Activated CD4-positive, alpha-beta T cell treated with anti-CD3 and anti-CD28 coated beads, Interleukin-2, amount 10 ng/mL, durations not matched to agents 24 days and 14 days (primary cell): Measurements from ENCODE around the gene CDC14C. TPM values are rescaled to one million over a fixed set of nuclear protein-coding genes. Genes with fewer than 3 reads are reported as not detected.
"Not testable (repeated sequence)": the region's sequence is repeated elsewhere in the genome, so short reads cannot be mapped to it uniquely, and the experiment has no call there.

ENCODE experiments used
- DNase-seq: peaks from one replicate; pipeline ENCODE4 v3.0.0; 2022
- H3K27ac Mint-ChIP-seq: one replicate; pipeline ENCODE4 v1.8.0; 2022; ENCODE audit warnings: mild to moderate bottlenecking, mixed read lengths
- H3K27me3 Mint-ChIP-seq: one replicate; pipeline ENCODE4 v1.8.0; 2022; ENCODE audit warnings: mixed read lengths
- H3K36me3 Mint-ChIP-seq: one replicate; pipeline ENCODE4 v1.8.0; 2022; ENCODE audit warnings: low read depth, mild to moderate bottlenecking, mixed read lengths
- H3K4me1 Mint-ChIP-seq: one replicate; pipeline ENCODE4 v1.8.0; 2021; ENCODE audit warnings: mixed read lengths
- H3K4me3 Mint-ChIP-seq: one replicate; pipeline ENCODE4 v1.8.0; 2022; ENCODE audit warnings: mild to moderate bottlenecking, moderate library complexity, mixed read lengths
- H3K9me3 Mint-ChIP-seq: one replicate; pipeline ENCODE4 v1.8.0; 2021; ENCODE audit warnings: mixed read lengths
- intact Hi-C: fragments of 100-400 bp; cut with micrococcal nuclease; formaldehyde crosslinking; loops from one replicate; pipeline ENCODE4 v1.15.1; 2023
- total RNA-seq: library from RNA; stranded (reverse); gene quantifications from 2 replicates; pipeline ENCODE4 v1.2.3, GENCODE V29; 2022

The CDC14C gene
- not detected in 2 replicates for total RNA-seq

DNA sequence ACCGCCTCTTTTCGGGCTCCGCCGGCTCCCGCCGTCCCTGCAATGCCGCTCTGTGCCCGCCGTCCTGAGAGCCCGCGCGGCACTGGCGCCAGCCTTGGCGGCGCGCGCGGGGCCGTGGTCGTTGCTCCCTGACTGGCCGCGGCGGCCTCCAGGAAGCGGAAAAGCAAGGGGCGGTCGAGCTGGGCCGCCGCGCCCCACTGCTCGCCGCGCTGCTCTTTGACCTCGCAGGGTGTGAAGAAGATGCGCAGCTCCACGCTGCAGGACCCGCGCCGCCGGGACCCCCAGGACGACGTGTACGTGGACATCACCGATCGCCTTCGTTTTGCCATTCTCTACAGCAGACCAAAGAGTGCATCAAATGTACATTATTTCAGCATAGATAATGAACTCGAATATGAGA lies at the start of gene CDC14C:
TSS of gene CDC14C (plus strand) at position 115 of the 400 bp plus-strand sequence. CDS start at position 241, 126 bp downstream.
- Mint-ChIP-seq H3K27ac (no peak within 1 kb of the TSS), H3K4me1 (no peaks in the 10 kb centered on the region), H3K9me3 (no peaks in the 10 kb centered on the region), H3K36me3 (no peaks in the 10 kb centered on the region), H3K27me3 (no peaks in the 10 kb centered on the region), H3K4me3 (no peak within 1 kb of the TSS)
- no peak for DNase-seq
- intact Hi-C loops = no loop called here

DNA sequence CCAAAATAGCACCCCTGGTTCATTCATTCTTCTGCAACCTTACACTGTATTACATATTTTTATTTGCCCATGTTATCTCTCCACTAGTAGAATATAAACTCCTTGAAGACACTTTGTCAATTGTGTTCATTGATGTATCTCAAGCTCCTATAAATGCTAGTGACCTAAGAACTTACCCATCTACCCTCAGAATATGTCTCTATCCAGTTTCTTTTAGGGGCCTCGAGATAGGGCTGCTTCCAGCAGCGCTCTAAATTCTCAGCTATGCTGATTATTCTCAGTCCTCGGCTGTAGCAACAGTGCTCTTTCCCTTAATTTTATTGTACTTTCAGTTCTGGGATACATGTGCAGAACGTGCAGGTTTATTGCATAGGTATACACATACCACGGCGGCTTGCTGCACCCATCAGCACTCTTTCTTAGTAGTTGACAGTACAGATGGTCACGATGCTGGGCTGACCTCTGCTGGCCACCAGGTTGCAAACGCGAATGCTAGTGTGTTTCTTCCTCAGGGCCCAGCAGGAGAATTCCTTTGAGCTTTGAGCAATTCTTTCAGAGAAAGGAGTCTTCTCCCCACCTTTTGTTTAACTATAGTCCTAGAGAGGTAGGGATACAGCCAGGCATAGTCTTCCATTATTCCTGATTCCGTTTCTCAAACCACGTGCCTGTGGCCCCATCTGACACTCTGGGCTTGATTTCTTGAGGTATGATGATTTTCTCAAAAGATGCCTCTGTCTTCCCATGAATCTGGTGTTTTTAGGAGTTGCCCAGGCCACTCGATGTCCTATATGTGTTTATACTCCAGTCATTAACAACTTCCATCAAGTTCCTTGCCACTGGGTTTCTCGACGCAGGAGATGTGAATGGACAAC lies 49.1 kb upstream of the CDC14C start:
- intact Hi-C loops = loop anchor here (10.0 kb wide), 1 partner anchor 580 kb away; no protein-coding TSS in a partner anchor
- no peak for DNase-seq
- Mint-ChIP-seq H3K27ac (no peak overlapping the region), H3K4me1 (no peaks in the 10 kb centered on the region), H3K9me3 (no peaks in the 10 kb centered on the region), H3K27me3 (no peaks in the 10 kb centered on the region), H3K36me3 (no peaks in the 10 kb centered on the region), H3K4me3 (no peak overlapping the region)

DNA sequence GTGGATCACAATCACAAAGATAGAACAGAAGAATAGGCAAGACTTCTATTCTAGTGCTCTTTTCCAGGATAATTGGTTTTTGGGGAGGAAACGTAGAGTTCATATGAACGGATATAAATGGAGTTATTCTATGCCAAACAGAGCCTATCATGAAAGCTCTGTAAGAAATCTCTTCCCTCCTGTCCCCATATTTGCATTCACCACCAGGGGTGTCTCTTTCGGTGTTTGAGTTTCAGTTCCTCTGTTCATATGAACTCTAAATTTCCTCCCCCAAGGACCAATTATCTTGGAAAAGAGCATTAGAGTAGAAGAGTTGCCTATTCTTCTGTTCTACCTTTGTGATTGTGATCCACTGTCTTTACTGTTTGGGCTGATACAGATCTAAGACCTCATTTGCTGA lies 48.3 kb upstream of the CDC14C start:
- Mint-ChIP-seq H3K9me3 (no peaks in the 10 kb centered on the region), H3K4me3 (no peak overlapping the region), H3K4me1 (no peaks in the 10 kb centered on the region), H3K36me3 (no peaks in the 10 kb centered on the region), H3K27ac (no peak overlapping the region), H3K27me3 (no peaks in the 10 kb centered on the region)
- no peak for DNase-seq
- intact Hi-C loops = loop anchor here (10.0 kb wide), 1 partner anchor 581 kb away; no protein-coding TSS in a partner anchor

DNA sequence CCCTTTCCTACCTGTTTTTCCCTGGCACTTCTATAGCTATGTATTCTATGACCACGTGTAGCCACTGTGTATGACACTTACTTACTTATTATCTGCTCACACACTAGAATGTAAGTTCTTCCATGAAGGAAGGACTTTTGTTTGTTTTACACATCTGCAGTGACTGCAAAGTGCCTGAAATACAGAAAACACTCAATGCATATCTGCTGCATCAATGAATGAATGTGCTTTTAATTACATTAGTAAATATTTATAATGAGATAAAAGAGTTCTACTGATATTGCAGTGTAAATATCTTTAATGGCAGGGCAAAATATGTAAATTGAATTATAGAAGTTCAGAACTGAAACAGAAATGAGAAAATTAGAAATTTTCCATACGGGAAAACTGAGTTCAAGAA lies 43.5 kb upstream of the CDC14C start:
- H3K9me3 Mint-ChIP-seq = no peaks in the 10 kb centered on the region
- DNase-seq = no peak
- no peak overlapping the region for H3K4me3 Mint-ChIP-seq
- no peaks in the 10 kb centered on the region for H3K27me3 Mint-ChIP-seq
- intact Hi-C loops = no loop called here
- no peaks in the 10 kb centered on the region for H3K36me3 Mint-ChIP-seq
- H3K27ac Mint-ChIP-seq = no peak overlapping the region
- no peaks in the 10 kb centered on the region for H3K4me1 Mint-ChIP-seq

DNA sequence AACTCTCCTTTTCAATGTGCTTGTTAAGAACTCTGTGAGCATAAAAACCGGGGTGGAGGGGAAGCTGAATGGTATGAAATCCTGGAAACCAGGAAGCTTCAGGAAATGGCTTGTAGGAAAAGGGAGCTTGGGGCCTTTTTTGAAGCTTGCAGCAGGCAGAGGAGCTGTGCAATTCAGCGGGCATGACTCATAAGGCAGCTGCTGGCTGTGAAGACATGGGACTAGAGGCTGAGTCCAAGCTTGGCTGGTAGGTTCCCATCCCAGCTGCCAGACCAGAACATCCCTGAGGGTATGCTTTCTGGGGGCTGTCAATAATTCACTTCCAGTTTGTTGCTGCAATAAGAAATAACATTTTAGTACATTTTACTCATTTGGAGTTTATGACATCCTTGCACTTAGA lies 36.8 kb upstream of the CDC14C start:
- Mint-ChIP-seq H3K27me3 (no peaks in the 10 kb centered on the region), H3K9me3 (no peaks in the 10 kb centered on the region), H3K4me1 (no peaks in the 10 kb centered on the region), H3K36me3 (no peaks in the 10 kb centered on the region), H3K4me3 (no peak overlapping the region), H3K27ac (no peak overlapping the region)
- no peak for DNase-seq
- intact Hi-C loops = no loop called here

DNA sequence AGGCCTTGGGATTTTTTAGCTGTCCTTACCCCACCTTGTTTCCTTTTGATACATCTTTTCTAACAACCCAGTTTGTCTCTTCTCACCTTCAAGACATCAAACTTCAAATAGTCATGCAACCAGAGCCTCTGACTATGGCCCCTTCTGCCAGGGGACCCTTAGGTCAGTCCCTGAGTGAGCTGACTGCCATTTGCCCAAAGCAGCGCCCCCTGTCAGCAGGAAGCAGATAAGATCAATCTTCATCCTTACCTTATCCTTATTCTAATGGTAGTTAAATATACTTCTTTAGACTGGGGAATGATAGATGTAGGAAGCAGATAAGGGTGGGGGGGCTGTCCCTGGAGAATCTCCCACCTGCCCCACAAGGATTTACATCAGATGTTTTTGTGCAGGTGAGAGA lies 29.8 kb upstream of the CDC14C start:
- Mint-ChIP-seq H3K9me3 (no peaks in the 10 kb centered on the region), H3K27ac (no peak overlapping the region), H3K4me3 (no peak overlapping the region), H3K27me3 (no peaks in the 10 kb centered on the region), H3K4me1 (no peaks in the 10 kb centered on the region), H3K36me3 (no peaks in the 10 kb centered on the region)
- intact Hi-C loops = no loop called here
- no peak for DNase-seq

DNA sequence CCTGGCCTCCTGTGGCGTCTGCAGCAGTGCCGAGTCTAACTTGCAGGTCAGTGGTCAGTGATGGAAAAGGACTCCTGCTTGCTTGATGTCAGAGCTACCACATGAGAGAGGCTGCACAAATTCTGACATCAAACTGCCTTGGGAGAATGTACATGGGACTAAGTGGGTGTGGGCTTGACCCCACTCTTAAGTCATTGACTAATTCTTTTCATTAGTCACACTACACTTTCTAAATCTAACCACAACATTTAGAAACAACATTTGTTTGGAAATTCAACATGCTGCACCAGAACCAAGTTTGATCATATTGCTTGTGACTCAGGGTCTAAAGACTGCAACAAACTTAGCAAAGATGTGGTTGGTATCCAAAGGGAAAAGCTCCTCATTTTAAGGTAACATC lies 24.4 kb upstream of the CDC14C start:
- Mint-ChIP-seq H3K4me1 (no peaks in the 10 kb centered on the region), H3K4me3 (no peak overlapping the region), H3K27ac (no peak overlapping the region), H3K27me3 (no peaks in the 10 kb centered on the region), H3K9me3 (peaks cover 3% of the 10 kb centered on the region), H3K36me3 (no peaks in the 10 kb centered on the region)
- no peak for DNase-seq
- intact Hi-C loops = no loop called here

DNA sequence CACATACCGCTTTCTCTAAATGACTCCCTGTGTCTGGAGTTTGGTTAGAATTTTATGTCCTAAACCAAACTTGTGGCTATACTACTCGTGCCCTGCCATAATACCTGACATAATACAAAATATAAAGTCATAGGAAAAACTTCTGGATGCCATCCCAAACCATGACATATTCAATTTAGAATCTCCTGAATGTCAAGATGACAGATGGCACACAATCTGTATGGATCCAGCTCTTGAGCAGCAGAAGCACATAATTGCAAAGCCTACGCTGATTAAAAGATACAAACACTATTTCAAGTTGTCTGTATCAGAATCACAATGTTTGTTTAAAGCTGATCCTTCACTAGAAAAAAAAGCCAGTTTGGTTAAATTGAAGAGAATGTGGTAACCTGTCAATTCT lies 22.4 kb upstream of the CDC14C start:
- no peaks in the 10 kb centered on the region for H3K27me3 Mint-ChIP-seq
- no peak overlapping the region for H3K27ac Mint-ChIP-seq

DNA sequence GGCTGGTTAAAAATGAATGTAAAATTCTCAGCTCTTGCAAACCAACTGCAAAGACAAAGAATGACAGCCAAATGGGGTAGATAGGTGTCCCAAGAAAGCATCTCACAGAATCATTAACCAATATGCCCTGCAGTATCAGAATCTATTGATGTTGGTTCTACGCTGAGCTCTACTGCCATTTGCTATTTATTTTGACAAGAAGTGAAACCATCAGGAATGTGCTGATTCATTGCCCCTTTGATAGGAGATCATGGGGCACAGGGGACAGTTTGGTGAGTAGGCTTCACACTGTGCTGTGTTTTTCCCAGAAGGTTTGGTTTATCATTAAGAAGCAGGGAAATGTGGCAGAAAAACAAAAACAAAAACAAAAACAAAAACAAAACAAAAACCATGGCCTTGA lies 19.4 kb upstream of the CDC14C start:
- Mint-ChIP-seq H3K36me3 (no peaks in the 10 kb centered on the region), H3K27me3 (no peaks in the 10 kb centered on the region), H3K27ac (no peak overlapping the region), H3K4me3 (no peak overlapping the region), H3K9me3 (peaks cover 3% of the 10 kb centered on the region), H3K4me1 (no peaks in the 10 kb centered on the region)
- DNase-seq = no peak
- intact Hi-C loops = no loop called here

More for the DNA sequence above, 22.4 kb upstream of the CDC14C start:
- Mint-ChIP-seq H3K9me3 (peaks cover 3% of the 10 kb centered on the region), H3K4me3 (no peak overlapping the region), H3K36me3 (no peaks in the 10 kb centered on the region), H3K4me1 (no peaks in the 10 kb centered on the region)
- intact Hi-C loops = no loop called here
- no peak for DNase-seq

DNA sequence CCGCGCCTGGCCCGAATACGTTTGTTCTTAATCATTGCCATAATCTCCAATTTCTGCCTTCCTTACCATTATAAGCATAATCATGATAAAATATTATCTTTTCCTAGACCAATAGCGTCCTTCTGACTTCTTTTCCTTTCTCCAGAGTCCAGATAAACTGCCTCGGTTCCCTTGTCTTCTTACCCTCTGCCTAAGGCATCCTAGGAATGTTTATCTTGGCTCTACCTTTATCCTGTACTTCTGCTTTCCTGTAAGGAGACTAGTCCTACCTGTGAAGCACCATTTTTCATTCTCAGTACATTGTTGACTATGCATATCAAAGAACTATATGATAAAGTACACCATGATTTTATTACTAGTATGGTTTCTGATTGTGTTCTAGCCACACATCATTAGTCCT lies 18.7 kb upstream of the CDC14C start:
- intact Hi-C loops, H3K9me3 Mint-ChIP-seq, H3K36me3 Mint-ChIP-seq, H3K27me3 Mint-ChIP-seq, H3K4me1 Mint-ChIP-seq, H3K27ac Mint-ChIP-seq, DNase-seq, H3K4me3 Mint-ChIP-seq: not testable (repeated sequence)

DNA sequence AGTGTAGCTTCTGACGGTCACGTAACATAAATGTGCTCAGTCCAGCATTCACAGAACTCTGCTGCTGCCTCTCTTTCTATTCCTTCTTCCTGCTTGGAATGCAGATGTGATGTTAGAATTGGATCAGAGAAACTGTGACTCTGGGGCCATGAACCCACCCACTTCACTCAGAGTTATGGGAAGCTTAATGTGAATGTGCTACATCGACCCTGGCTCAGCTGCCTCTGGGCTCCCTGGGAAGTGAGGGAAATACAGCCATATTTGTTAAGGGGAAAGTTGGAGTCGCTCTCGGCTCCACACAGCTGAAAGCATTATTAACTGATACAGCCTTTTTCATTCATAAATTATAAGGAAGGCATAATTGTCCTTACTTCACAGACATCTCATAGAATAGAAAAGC lies 14.5 kb upstream of the CDC14C start:
- DNase-seq, H3K27me3 Mint-ChIP-seq, H3K4me3 Mint-ChIP-seq, H3K4me1 Mint-ChIP-seq, H3K9me3 Mint-ChIP-seq, H3K36me3 Mint-ChIP-seq, H3K27ac Mint-ChIP-seq: not testable (repeated sequence)
- intact Hi-C loops = loop anchor here (5.0 kb wide), 1 partner anchor 48 kb away; no protein-coding TSS in a partner anchor

DNA sequence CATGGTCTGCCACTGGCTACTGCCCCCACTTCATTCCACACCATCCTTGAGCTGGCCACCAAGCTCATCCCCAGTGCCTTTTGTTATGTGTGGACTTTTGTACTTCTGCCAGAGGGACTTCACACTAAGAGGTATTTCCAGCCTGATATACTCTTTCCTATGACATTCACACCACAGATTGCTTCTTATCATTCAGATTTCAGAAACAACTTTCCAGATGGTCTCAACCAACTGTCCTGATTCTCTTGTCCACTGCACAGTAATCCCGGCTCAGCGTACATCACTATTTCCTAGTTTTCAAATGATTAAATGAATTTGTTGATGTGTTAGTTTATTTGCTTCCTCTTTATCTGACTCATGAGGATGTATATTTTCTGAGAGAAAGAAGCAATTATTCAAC lies 7.1 kb downstream of the CDC14C start:
- Mint-ChIP-seq H3K4me1 (no peaks in the 10 kb centered on the region), H3K27ac (no peak overlapping the region), H3K36me3 (no peaks in the 10 kb centered on the region), H3K9me3 (no peaks in the 10 kb centered on the region), H3K4me3 (no peak overlapping the region), H3K27me3 (no peaks in the 10 kb centered on the region)
- intact Hi-C loops = no loop called here
- DNase-seq = no peak

DNA sequence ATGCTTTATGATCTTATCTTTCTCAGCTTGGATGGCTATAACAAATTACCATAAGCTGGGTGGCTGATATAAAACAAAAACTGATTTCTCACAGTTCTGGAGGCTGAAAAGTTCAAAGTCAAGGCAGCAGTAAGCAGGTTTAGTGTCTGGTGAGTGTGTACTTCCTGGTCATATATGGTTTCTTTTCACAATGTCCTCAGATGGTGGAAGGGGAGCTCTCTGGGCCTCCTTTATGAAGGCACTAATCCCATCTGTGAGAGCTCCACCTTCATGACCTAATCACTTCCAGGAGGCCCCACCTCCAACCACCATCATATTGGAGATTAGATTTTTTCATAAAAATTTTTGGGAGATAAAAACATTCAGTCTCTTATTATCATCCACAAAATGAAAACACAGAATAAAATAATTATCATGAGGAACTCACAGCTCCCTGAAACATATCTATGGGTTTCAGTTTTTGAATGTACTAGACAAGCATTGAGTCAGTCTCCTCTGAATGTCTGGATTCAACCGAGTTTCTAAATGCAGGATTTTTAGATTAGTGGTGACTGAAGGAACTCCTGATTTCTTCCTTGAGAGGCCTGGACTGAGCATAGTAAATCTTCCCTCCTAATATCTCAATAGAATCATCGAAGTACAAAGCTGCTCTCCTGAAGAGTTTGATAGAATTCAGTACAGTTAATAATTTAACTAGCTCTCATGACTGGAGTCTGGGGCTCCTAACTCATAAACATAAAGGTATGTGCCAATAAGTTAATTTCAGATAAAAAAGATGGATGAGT lies 8.0 kb downstream of the CDC14C start:
- intact Hi-C loops = no loop called here

DNA sequence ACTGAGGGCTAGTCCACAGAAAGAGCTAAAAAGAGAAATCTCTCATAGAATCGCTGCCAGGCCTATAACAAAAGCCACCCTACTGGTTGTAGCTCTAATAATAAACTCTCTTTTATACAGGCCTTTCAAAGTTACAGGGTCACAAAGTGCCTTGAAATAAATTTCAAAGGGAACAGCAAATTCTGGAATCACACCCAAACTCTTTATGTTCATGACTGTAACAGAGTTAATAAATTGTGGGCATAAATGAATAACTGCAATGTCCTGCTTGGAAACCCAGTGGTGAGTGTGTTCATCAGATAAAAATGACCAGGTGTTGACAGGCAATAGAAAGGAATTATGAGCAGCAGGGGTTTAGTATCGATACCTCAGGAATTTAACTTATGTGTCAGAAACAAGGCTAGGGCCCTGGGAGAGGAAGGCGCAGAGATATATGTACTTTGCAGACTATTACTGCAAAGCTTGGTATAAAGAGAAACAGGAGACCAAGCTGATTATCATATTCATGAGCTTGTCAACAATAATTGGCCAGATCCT lies 9.3 kb downstream of the CDC14C start:
- H3K9me3 Mint-ChIP-seq = no peaks in the 10 kb centered on the region
- no peak for DNase-seq
- no peak overlapping the region for H3K27ac Mint-ChIP-seq
- no peaks in the 10 kb centered on the region for H3K4me1 Mint-ChIP-seq
- intact Hi-C loops = no loop called here
- H3K27me3 Mint-ChIP-seq = no peaks in the 10 kb centered on the region
- H3K36me3 Mint-ChIP-seq = no peaks in the 10 kb centered on the region
- no peak overlapping the region for H3K4me3 Mint-ChIP-seq

More for the DNA sequence above, 8.0 kb downstream of the CDC14C start:
- no peaks in the 10 kb centered on the region for H3K4me1 Mint-ChIP-seq
- no peak for DNase-seq
- H3K9me3 Mint-ChIP-seq = no peaks in the 10 kb centered on the region
- H3K27ac Mint-ChIP-seq = no peak overlapping the region
- H3K4me3 Mint-ChIP-seq = no peak overlapping the region
- no peaks in the 10 kb centered on the region for H3K36me3 Mint-ChIP-seq
- no peaks in the 10 kb centered on the region for H3K27me3 Mint-ChIP-seq
